ENCODE data around the gene PET117. TPM values are rescaled to one million over a fixed set of nuclear protein-coding genes. Genes with fewer than 3 reads are reported as not detected.

The PET117 gene
- polyA plus RNA-seq, 1 donor (not counting 4 experiments of a cell fraction or from before 2014, with no cell fraction given) = 11.8 TPM

DNA sequence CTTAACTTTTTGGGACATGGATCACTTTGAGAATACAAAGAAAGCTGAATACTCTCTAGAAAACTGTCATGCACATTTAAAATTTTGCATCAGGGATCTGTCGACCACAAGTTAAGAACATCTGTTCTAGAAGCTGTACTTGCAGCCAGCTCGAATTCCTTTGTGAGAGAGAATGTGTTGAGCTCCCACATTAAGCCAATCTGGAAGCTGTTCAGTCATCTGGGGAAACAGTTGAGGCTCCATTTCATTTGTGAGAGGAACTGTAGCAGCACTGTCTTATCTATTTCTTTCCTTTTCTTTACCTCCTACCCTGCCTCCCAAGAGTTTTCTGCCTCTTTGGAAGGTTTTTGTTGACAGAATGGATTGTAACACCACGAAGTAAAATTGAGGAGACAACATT, 50.8 kb downstream of the PET117 start:
- H2AFZ ChIP-seq (ENCODE audit: control insufficient read depth, low read length) = no peak overlapping the region
- no peak overlapping the region for H3K4me2 ChIP-seq (ENCODE audit: control insufficient read depth, extremely low read depth, insufficient read depth, low read depth, low read length)
- no peaks in the 10 kb centered on the region for H4K20me1 ChIP-seq (ENCODE audit: control insufficient read depth, extremely low read depth, insufficient read depth, low read length)
- H3K4me3 ChIP-seq (ENCODE audit: control insufficient read depth in 2 of 3, extremely low read depth in 1 of 3, insufficient read depth in 2 of 3, low read depth in 1 of 3, low read length in 3 of 3) = no peak overlapping the region
- no peak for FAIRE-seq
- H3K9me1 ChIP-seq (ENCODE audit: control insufficient read depth, extremely low read depth, insufficient read depth, low read length) = no peaks in the 10 kb centered on the region
- TF ChIP-seq EZH2 (IDR thresholded peaks at IDR 0.05; ENCODE audit: low read length) (no peak), CTCF (optimal IDR thresholded peaks at IDR 0.05 in 1 of 3, IDR thresholded peaks at IDR 0.05 in 1 of 3, conservative IDR thresholded peaks at IDR 0.05 in 1 of 3; ENCODE audit: extremely low read depth in 1 of 3, insufficient read depth in 2 of 3, low read length in 3 of 3) (no peak)
- peaks cover 28% of the 10 kb centered on the region for H3K4me1 ChIP-seq (ENCODE audit: control insufficient read depth, extremely low read depth, insufficient read depth, low read length)
- no peak for DNase-seq (ENCODE audit: low read depth, low spot score)
- no peaks in the 10 kb centered on the region for H3K9me3 ChIP-seq (ENCODE audit: control insufficient read depth, low read depth, low read length)
- H3K36me3 ChIP-seq (ENCODE audit: control insufficient read depth in 2 of 2, extremely low read depth in 1 of 2, insufficient read depth in 2 of 2, low read length in 2 of 2) = peaks cover 5 to 19% of the 10 kb centered on the region in 2 experiments
- no peaks in the 10 kb centered on the region for H3K27me3 ChIP-seq (ENCODE audit: control insufficient read depth, extremely low read depth, insufficient read depth, low read length)
- dilution Hi-C loops (cut with MboI; ENCODE audit: extremely low pct_ligation_motif_present, low sequenced_read_pairs) = no loop called here
- no peak overlapping the region for H3K27ac ChIP-seq (ENCODE audit: control insufficient read depth, insufficient read depth, low read length)
- no peak overlapping the region for H3K9ac ChIP-seq (ENCODE audit: control insufficient read depth, extremely low read depth, insufficient read depth, low read length)
- no peaks in the 10 kb centered on the region for H3K79me2 ChIP-seq (ENCODE audit: control insufficient read depth, insufficient read depth, low read length)

- FAIRE-seq (peak; percentile 69), DNase-seq (ENCODE audit: low read depth, low spot score) (no peak)
- TF ChIP-seq EZH2 (IDR thresholded peaks at IDR 0.05; ENCODE audit: low read length) (no peak), CTCF (optimal IDR thresholded peaks at IDR 0.05 in 1 of 3, IDR thresholded peaks at IDR 0.05 in 1 of 3, conservative IDR thresholded peaks at IDR 0.05 in 1 of 3; ENCODE audit: extremely low read depth in 1 of 3, insufficient read depth in 2 of 3, low read length in 3 of 3) (peak in 1 of 3 experiments; percentile 23)
- Histone ChIP-seq H3K27me3 (ENCODE audit: control insufficient read depth, extremely low read depth, insufficient read depth, low read length) (no peaks in the 10 kb centered on the region), H3K79me2 (ENCODE audit: control insufficient read depth, insufficient read depth, low read length) (no peaks in the 10 kb centered on the region), H3K9ac (ENCODE audit: control insufficient read depth, extremely low read depth, insufficient read depth, low read length) (no peak overlapping the region), H3K4me3 (ENCODE audit: control insufficient read depth in 2 of 3, extremely low read depth in 1 of 3, insufficient read depth in 2 of 3, low read depth in 1 of 3, low read length in 3 of 3) (no peak overlapping the region), H3K9me1 (ENCODE audit: control insufficient read depth, extremely low read depth, insufficient read depth, low read length) (no peaks in the 10 kb centered on the region), H3K27ac (ENCODE audit: control insufficient read depth, insufficient read depth, low read length) (peak overlapping the region; percentile 19), H3K4me1 (ENCODE audit: control insufficient read depth, extremely low read depth, insufficient read depth, low read length) (peaks cover 28% of the 10 kb centered on the region), H3K4me2 (ENCODE audit: control insufficient read depth, extremely low read depth, insufficient read depth, low read depth, low read length) (peak overlapping the region; percentile 9), H2AFZ (ENCODE audit: control insufficient read depth, low read length) (no peak overlapping the region), H4K20me1 (ENCODE audit: control insufficient read depth, extremely low read depth, insufficient read depth, low read length) (no peaks in the 10 kb centered on the region), H3K9me3 (ENCODE audit: control insufficient read depth, low read depth, low read length) (no peaks in the 10 kb centered on the region), H3K36me3 (ENCODE audit: control insufficient read depth in 2 of 2, extremely low read depth in 1 of 2, insufficient read depth in 2 of 2, low read length in 2 of 2) (peaks cover 0 to 4% of the 10 kb centered on the region in 2 experiments)
- dilution Hi-C loops (cut with MboI; ENCODE audit: extremely low pct_ligation_motif_present, low sequenced_read_pairs) = no loop called here
Observed at GRCh38 chr20:18190338-18191233, 52.9 kb downstream of the PET117 start.

All from keratinocyte (primary cell).